Measurements from ENCODE around the gene ALDH18A1.

ALDH18A1 gene

GRCh38 chr10:95579835-95580535 lies 76.5 kb downstream of the ALDH18A1 start:
- TF ChIP-seq CTCF (IDR thresholded peaks at IDR 0.05; ENCODE audit: low read depth, low read length), result no peak
- no peak for DNase-seq (ENCODE audit: extremely low read depth, low read depth)

GRCh38 chr10:95579292-95579691 lies 77.2 kb downstream of the ALDH18A1 start:
- no peak for TF ChIP-seq CTCF (IDR thresholded peaks at IDR 0.05; ENCODE audit: low read depth, low read length)
- DNase-seq (ENCODE audit: extremely low read depth, low read depth), result no peak

- no peak for DNase-seq (ENCODE audit: extremely low read depth, low read depth)
- no peak for TF ChIP-seq CTCF (IDR thresholded peaks at IDR 0.05; ENCODE audit: low read depth, low read length)
Measured at GRCh38 chr10:95578619-95579018, 77.9 kb downstream of the ALDH18A1 start.

- no peak for TF ChIP-seq CTCF (IDR thresholded peaks at IDR 0.05; ENCODE audit: low read depth, low read length)
- DNase-seq (ENCODE audit: extremely low read depth, low read depth), result no peak
Measured at GRCh38 chr10:95574649-95575365, 81.7 kb downstream of the ALDH18A1 start.

- no peak for DNase-seq (ENCODE audit: extremely low read depth, low read depth)
- no peak for TF ChIP-seq CTCF (IDR thresholded peaks at IDR 0.05; ENCODE audit: low read depth, low read length)
Measured at GRCh38 chr10:95573964-95574604, 82.4 kb downstream of the ALDH18A1 start.

GRCh38 chr10:95573527-95573926 lies 83.0 kb downstream of the ALDH18A1 start:
- TF ChIP-seq CTCF (IDR thresholded peaks at IDR 0.05; ENCODE audit: low read depth, low read length), result no peak

More at GRCh38 chr10:95573527-95573926, 83.0 kb downstream of the ALDH18A1 start:
- no peak for DNase-seq (ENCODE audit: extremely low read depth, low read depth)

Data from AG09319 (cell line).